NCI-H2196 treated with DMSO at 0.1 percent for 48 hours (cell line): ENCODE measurements around the gene LRRC4B.
"Not testable (repeated sequence)": the region's sequence is repeated elsewhere in the genome, so short reads cannot be mapped to it uniquely, and the experiment has no call there.

Experiments used
- DNase-seq: peaks from one replicate; lab custom pipeline; 2025; ENCODE audit not compliant: unreplicated experiment; lab: John Stamatoyannopoulos, UW

The LRRC4B gene

DNA sequence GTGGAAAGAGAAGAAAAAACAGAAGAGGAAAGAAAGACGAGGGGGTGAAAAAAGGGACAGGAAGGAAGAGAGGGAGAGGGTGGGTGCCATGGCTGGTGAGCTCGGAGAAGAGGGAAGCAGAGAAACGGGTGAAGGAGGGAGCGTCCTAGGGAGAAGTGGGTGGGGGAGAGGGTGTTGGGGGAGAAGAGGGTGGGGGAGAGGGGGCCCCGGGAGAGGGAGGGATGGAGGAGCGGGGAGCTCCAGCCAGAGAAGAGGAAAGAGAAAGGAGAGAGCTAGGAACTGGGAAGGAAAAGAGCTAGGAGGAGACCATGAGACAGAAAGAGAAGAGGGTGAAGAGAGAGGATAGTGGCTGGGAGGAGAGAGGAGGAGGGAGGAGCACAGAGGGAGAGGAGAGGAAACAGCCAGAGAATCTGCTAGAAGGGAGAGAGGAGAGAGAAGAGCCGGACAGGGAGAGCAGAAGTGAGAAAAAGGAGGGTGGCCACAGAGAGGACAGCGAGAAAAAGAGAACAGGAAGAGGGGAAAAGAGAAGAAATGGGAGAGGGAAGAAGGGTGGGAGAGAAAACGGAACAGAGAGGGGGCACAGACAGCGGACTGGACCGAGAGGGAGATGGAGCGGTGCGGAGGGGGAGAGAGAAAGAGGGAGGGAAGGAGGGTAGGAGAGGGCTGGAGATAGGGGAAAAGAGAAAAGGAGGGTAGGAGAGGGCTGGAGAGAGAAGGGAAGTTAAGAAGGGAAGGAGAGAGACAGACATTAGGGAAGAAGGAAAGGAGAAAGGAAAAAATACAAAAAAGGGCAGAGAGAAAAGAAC lies 79.6 kb downstream of the LRRC4B start:
- no peak for DNase-seq

DNA sequence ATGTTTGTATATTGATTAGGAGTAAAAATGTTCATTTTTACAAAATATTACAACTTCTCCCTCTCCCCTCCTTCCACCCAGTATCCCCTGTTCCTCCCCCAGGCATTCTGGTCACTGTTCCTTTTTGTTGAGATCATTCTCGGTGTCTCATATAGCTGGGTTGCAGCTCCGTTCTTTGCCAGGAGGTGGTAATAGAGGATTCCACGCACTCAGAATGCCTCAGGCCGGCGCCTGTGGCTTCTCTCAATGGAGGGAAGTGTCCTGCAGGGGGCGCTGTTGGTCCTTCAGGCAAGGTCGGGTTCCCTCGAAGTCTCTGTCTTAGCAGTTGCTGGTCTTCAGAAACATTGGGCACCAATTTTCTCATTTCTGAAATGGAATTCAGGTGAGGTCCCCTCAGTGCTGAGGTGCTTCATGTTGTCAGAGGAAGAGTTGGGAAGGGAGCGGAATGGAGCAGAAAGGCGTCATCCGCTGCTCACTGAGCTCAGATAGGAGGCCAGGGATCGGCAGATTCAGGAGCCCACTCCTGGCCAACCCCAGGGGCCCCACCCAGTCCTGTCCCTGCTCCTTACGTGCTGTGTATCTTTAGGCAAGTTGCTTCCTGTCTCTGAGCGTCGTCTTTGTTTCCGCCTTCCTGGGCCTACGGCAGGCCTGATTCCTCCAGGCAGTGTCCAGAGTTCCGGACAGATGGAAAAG lies 81.3 kb downstream of the LRRC4B start:
- DNase-seq = no peak

DNA sequence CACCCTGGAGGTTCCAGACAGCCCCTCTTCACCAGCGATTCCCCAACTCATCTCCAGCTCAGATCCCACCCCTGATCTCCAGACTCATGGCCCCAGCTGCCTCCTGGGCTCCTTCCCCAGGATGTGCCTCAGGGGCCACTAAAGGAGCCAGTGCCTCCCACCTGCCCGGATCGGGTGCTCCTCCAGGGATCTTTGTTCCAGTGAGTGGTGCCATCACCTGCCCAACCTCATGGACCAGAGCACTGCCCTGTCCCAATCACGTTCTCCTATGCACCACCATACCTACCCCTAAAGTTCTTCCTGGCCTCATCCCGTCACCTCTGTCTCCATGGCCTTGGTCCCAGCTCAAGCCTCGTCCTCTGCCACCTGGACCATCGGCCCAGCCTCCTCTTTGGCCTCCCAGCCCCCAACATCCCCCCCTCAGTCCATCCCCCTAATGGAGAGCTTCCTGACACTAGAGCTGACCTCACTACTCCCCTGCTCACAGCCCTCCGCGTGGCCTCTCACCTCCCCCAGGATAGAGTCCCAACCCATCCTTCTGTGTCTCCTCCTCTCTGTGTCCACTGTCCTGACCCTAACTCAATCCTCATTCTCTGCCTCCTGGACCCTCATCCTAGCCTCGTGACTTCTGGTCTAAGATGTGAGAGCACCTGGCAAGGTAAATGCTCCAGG lies 82.8 kb downstream of the LRRC4B start:
- DNase-seq = no peak

DNA sequence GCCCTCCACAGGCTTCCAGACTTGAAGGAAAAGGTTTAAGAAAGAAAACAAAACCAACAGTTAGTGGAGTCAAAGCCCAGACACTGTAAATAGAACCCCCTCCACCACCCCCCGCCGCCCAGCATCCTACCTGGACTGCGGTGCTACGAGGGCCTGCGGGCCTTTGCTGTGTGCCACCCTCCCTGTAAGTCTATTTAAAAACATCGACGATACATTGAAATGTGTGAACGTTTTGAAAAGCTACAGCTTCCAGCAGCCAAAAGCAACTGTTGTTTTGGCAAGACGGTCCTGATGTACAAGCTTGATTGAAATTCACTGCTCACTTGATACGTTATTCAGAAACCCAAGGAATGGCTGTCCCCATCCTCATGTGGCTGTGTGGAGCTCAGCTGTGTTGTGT lies 85.3 kb downstream of the LRRC4B start:
- no peak for DNase-seq

DNA sequence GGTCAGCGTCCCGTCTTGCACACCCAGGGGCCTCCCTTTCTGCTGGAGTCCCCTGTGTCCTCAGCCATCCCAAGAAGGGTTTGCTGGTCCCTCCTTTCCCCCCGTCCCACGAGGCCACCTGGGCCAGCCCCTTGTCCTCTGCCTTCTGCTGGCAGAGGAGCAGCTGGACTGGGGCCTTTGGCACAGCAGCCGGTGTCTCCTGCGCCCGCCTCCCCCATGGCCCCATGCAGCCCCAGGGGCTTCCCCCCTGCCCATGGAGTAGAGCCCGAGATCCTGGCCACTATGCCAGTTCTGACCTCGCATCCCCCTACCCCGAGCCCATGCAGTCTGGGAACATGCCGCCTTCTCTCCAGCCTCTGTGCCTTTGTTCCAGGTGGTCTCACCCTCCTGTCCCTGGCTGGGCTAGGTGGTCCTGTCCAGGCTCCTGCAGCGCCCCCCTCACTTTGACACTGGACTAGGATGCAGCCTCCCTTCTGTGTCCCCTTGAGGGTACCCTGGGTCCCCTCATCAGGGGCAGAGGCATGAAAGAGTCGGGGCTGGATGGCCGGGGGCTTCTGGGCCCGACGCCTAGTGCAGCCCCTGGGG lies 85.9 kb downstream of the LRRC4B start:
- DNase-seq = no peak

DNA sequence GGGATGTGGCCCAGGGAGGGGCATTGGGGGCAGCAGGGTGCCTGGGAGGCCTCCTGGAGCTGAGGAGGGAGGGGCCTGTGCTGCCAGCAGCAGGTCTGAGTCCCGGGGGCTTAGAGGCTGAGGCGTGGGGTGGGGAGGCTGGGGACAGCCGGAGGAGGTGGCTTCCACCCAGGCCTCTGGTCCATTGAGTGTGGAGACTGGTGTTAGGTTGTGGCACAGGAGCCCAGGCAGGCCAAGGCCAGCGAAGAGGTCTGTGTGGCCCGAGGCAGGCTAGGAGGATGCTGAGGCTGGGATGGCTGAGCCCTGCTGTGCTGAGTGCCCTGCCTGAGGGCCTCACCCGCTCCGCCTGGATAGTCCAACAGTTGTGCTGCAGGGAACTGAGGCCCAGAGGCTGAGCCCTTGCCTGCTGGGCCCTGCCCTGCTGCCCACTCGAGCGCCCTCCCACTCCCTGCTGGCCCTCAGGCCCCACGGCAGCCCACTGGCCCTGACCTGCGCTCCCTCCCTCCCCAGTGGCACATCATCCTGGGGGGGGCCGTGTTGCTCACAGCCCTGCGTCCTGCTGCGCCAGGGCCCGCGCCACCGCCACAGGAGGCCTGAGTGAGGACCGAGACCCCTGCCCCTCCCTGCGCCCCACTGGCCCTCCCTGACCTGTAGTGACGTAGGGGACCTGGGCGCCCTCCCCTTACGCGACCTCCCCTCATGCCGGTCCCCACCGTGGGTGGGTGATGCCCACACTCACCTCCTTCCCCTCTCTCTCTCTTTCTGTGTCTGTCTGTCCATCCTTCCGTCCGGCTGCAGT lies 86.7 kb downstream of the LRRC4B start:
- no peak for DNase-seq

DNA sequence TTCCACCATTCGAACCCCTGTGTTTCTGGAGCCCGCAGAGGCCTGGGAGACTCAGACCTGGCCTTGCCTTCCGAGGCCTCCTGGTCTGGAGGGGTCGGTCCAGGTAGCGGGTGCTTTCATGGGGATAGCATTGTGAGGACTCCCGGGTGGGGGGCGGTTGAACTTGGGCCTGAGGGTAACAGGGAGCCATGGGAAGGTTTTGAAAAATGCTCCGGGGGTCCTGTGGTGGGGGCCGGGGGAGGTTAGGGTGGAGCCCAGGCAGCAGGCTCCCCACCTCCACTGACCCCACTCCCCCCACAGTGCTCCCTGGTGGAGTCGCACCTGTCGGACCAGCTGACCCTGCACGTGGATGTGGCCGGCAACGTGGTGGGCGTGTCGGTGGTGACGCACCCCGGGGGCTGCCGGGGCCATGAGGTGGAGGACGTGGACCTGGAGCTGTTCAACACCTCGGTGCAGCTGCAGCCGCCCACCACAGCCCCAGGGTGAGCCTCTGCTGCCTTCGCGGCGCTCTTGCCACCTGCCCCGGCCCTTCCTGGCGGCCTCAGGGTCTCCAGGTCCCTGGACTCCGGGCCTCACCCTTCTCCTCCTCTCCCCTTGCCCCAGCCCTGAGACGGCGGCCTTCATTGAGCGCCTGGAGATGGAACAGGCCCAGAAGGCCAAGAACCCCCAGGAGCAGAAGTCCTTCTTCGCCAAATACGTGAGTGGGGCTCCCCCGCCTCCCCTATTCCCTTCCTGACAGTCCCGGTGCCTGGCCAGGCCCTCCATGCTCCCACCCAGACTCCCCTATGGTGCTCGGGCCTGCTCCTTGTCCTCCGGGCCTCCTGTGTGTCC lies 87.7 kb downstream of the LRRC4B start:
- no peak for DNase-seq

DNA sequence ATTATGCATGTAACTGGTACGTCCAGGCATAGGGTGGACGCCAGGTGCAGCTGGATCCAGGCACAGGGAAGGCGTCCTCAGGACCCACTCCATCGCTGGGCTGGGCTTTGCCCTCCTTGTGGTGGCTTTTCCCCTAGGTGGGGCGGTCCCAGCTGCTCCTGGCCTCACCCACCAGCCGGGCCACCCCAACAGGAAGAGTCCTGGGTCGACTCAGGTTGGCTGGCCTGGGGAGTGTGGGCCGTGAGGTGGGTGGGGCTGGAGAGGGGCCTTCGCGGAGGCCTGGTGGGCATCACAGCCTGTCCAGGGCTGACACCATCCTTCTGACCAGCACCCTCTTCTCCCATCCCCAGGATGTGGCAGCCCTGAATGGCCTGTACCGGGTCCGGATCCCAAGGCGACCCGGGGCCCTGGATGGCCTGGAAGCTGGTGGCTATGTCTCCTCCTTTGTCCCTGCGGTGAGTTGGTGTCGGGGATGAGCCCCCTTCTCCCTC lies 88.4 kb downstream of the LRRC4B start:
- DNase-seq = no peak

DNA sequence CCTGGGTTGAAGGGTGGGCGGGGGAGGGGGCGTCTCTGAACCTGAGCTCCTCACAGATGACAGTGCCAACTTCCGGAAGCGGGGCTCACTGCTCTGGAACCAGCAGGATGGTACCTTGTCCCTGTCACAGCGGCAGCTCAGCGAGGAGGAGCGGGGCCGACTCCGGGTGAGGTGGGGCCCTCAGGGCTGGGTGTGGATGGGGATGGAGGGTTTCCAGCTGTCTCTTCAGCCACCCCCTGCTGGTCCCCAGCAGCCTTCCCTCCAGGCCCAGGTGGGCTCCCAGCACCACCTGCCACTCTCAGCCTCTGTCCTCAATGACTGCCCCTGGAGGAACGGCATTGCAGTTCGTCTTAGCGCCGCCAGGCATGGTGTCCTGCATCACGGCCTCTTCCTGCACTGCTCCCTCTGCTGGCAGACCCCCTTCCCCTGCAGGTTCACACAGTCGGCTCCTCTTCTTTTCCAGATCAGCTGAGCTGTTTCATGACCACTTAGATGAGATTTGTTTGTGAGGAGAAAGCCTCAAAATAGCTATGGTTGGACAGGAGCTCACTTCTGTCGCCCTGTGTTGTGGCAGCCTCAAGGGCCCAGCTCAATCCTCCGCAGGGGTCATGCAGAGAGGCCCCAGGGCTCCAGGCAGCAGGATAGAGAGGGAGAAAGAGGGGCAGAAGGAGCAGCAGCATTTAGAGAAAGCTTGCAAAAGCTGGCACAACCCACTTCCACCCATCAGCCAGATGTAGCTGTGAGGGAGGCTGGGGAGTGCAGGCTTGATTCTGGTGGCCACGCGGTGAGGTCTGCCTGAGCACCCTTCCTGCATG lies 89.1 kb downstream of the LRRC4B start:
- no peak for DNase-seq

DNA sequence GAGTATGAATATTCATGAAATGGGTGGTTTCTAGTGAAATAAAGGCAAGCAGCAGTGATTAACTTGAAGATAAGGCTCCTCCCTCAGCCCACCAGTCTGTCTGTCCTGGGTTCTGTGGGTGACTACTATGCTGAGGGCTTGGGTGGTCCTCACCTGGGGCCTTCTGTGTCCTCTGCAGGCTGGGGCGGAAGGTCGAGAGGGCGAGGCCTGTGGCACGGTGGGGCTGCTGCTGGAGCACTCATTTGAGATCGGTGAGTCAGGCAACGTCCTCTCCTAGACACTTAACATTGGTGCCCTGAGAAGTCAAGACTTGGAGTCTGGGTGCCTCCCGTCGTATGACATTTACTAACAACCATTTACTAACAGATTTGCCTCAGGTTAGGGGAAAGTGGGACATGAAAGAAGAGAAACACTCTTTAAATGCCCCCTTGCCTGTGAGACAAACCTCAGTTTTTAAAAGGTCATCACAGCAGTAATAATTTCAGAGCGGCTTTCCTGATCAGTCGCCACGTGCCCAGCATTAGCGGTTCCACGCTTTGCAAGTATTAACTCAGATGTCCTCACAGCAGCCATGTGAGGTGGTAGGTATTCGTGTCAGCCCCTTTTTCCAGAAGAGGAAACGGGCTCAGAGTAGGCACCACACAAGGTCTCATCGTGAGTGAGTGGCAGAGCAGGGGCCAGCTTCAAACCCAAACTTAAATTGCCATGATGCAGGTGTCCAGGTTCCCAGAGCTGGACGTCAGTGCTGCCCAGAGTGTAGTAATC lies 90.3 kb downstream of the LRRC4B start:
- no peak for DNase-seq

DNA sequence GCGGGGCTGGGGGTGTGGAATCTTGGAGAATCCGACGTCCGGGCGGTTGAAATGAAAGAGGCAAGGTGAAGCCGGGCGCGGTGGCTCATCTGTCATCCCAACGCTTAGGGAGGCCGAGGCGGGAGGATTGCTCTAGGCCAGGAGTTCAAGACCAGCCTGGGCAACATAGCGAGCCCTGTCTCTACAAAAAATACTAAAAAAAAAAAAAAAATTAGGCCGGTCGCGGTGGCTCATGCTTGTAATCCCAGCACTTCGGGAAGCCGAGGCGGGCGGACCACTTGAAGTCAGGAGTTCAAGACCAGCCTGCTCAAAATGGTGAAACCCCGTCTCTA lies 91.4 kb downstream of the LRRC4B start:
- no peak for DNase-seq

DNA sequence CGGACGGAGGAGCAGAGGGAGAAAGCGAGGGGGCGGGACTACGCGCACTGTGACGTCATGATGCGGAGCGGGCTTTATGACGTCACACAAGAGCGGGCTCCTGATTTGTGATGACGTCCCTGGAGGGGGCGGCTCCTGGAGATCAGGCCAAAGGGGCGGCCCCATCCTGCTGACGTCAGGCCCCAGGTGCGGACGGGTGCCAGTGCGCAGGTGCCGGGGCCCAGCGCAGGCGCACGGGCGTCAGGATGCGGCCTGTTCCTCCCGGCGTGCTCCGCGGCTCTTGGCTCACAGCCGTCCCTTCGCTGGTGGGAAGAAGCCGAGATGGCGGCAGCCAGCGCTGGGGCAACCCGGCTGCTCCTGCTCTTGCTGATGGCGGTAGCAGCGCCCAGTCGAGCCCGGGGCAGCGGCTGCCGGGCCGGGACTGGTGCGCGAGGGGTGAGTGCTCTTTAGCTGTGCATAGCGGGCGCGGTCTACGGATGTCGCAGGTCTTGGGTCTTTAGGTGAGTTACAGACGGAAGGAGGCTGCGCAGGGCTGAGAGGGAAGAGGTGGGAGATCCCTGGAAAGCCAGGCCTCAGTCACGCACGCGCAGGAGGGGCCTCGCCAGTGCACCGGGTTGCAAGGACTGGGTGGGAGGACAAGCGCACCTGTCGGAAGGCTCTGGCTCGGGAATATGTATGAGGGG lies 91.9 kb downstream of the LRRC4B start, which contains the start of the genes EMC10 and GARIN5A:
Gene EMC10, plus strand, starts transcription at position 284 of the 683 bp plus-strand sequence. Its CDS starts 38 bp downstream, at position 322.
Gene GARIN5A, minus strand, starts transcription at position 625 of the 683 bp plus-strand sequence. Its CDS starts 460 bp downstream, at position 165.
- DNase-seq = peak; percentile 83

DNA sequence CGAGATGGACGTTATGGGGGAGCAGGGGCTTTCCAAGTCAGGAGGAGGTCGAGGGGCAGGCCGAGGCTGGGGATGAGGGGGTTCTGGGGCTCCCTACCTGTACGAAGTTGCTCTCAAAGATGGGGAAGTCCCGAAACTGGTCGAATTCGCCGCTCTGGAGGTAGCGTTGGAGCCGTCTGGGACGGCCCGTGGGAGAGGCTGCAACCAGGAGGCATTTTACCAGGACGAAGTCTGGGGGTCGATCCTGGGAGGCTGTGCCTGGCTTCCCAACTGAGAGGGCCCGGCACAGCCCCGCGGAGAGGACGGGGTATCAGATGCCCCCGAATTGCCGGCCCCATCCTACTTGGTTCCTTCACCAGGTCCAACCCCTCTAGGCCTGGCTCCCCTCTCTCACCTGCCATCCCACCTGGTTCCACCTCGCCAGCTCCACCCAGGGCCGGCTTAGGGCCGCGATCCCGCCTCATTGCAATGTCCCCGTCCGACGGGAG lies 92.5 kb downstream of the LRRC4B start:
- DNase-seq = no peak

DNA sequence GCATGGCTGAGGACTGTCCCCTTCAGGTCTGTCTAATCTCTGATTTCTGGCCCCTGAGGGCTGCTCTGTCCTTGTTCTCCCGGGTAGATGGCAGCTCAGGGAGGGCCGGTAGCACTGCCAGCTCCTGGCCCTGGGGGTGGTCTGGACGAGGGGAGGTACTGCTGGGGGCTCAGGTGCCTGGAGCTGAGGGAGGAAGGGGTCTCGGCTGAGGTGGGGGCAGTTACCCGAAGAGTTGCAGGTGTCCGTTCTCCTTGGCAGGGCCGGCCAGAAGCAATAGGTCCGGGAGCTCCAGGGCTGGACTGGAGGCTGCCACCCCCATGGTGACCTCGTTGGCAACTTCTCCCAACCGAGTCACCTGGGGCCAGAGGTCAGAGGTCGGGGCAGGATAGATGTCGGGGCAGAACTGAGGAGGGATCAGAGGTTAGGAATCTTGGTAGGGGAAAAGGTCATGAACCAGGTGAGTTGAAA lies 93.1 kb downstream of the LRRC4B start:
- no peak for DNase-seq

DNA sequence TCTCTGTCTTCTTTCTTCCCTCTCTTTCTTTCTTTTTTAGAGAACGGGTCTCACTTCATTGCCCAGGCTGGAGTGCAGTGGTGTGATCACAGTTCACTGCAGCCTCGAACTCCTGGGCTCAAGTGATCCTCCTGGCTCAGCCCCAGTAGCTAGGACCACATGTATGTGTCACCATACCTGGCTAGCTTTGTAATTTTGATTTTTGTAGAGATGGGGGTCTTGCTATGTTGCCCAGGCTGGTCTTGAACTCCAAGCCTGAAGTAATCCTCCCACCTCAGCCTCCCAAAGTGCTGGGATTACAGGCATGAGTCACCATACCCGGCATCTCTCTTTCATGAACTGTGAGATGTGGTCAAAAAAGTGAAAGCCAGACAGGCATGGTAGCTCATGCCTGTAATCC lies 94.9 kb downstream of the LRRC4B start:
- not testable (repeated sequence) for DNase-seq

DNA sequence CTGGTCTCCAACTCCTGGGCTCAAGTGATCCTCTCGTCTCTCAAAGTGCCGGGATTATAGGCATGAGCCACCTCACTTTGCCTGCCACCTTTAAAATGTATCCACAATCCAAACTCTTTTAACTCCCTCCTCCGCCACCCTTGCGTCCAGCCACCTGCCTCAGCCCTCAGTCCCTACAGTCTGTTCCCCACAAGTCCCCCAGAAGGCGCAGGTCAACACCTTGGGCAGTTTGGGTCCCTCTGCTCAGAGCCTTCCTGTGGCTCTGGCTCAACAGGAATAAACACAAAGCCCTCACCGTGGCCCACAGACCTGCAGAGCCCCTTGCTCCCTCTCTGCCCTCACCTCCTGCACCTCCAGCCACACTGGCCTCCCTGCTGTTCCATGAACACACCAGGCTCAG lies 99.4 kb downstream of the LRRC4B start:
- DNase-seq = no peak

DNA sequence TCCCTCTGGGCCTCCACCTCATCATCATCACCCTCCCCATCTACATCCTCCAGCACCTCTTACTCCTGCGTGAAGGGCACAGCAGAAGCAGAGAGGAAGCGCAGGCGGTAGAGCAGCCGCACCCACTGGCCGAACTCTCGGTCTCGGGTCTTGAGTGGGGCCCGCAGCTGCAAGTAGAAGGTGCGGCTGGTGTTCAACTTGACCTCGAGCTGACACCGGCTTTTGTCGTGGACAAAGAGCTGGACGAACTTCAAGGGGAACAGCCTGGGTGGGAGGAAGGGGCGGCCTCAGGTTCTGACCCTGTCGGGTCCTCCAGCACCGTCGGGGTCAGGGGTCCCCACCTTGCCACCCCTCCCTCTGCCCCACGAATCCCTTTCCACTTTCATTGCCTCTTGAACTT lies 100.7 kb downstream of the LRRC4B start:
- no peak for DNase-seq
